Keratinocyte (primary cell): Measurements from ENCODE around the gene SCT.

Experiments used
- CTCF ChIP-seq, 3 experiments: IDR thresholded peaks in 1 of 3; conservative IDR thresholded peaks in 1 of 3; optimal IDR thresholded peaks in 1 of 3; 2 replicates in 2 of 3; 3 replicates in 1 of 3; pipeline versions ENCODE3 to v1.5.1; 2011; ENCODE audit warnings: low read length in 3 of 3, mild to moderate bottlenecking in 3 of 3, moderate library complexity in 2 of 3, control low read depth in 1 of 3, inconsistent platforms in 1 of 3; ENCODE audit not compliant: insufficient read depth in 2 of 3; ENCODE audit errors: extremely low read depth in 1 of 3
- EZH2 ChIP-seq: IDR thresholded peaks from one replicate; pipeline ENCODE4 v1.6.1; 2012; ENCODE audit warnings: inconsistent platforms, mild to moderate bottlenecking, low read length, moderate library complexity

GRCh38 chr11:623349-623869, 3.6 kb downstream of the SCT start:
- TF ChIP-seq CTCF (optimal IDR thresholded peaks at IDR 0.05 in 1 of 3, IDR thresholded peaks at IDR 0.05 in 1 of 3, conservative IDR thresholded peaks at IDR 0.05 in 1 of 3; ENCODE audit: extremely low read depth in 1 of 3, insufficient read depth in 2 of 3, low read length in 3 of 3) (no peak), EZH2 (no peak)
